GM12878 (cell line): Measurements from ENCODE around the gene PROM1. TPM values are rescaled to one million over a fixed set of nuclear protein-coding genes. Genes with fewer than 3 reads are reported as not detected.

Experiments used
- ATAC-seq: fragments of 200-7000 bp; cut with Tn5 transposase; 3 replicates; pipeline ENCODE4 v1.9.1; 2020; ENCODE audit warnings: mild to moderate bottlenecking, moderate library complexity
- BruUV-seq: library from RNA; stranded (reverse); fragments of 400-500 nt; replicated peaks from 2 replicates; lab custom pipeline; 2021; lab: Mats Ljungman, UMichigan
- CTCF ChIA-PET: fragments of 300-600 bp; sonication (Branson Sonifier 250); formaldehyde crosslinking; extraction: SDS; loops from one replicate; lab custom pipeline; 2021; ENCODE audit warnings: inconsistent platforms; lab: Yijun Ruan, JAX
- POLR2A ChIA-PET: fragments of 350-600 bp; formaldehyde crosslinking; extraction: SDS; loops from one replicate; lab custom pipeline; 2021; ENCODE audit warnings: inconsistent platforms; lab: Charles Lee
- RAD21 ChIA-PET: fragments of 300-600 bp; sonication (Branson Sonifier 250); formaldehyde crosslinking; loops from one replicate; lab custom pipeline; 2023; ENCODE audit warnings: antibody characterized with exemption; ENCODE audit not compliant: unreplicated experiment; lab: Charles Lee
- SMC1A ChIA-PET: fragments of 300-600 bp; sonication (Branson Sonifier 250); formaldehyde crosslinking; loops from one replicate; lab custom pipeline; 2023; ENCODE audit not compliant: unreplicated experiment, uncharacterized antibody; lab: Charles Lee
- DNase-seq: peaks from one replicate; pipeline ENCODE4 v3.0.0-alpha.2; 2011; ENCODE audit warnings: low read depth, low spot score
- FAIRE-seq: peaks from 3 replicates; lab custom pipeline; 2011; peaks lifted over from hg19 to GRCh38; lab: Jason Lieb, UNC
- H2AFZ ChIP-seq: 2 replicates; pipeline ENCODE4 v1.6.0; 2011; ENCODE audit warnings: low read depth, low read length, control low read depth; ENCODE audit not compliant: control insufficient read depth
- H3K27ac ChIP-seq: 2 replicates; pipeline ENCODE4 v1.5.1; 2011; ENCODE audit warnings: control low read depth; ENCODE audit not compliant: control insufficient read depth, insufficient read depth
- H3K27me3 ChIP-seq, 2 experiments: replicated peaks in 1 of 2; 2 replicates each; pipeline versions ENCODE4 v1.6.0 to v1.6.1; 2011; ENCODE audit warnings: low read length in 1 of 2; ENCODE audit not compliant: control insufficient read depth in 2 of 2, insufficient read depth in 2 of 2
- H3K36me3 ChIP-seq, 2 experiments: 2 replicates each; pipeline ENCODE4 v1.5.1; 2011; ENCODE audit warnings: low read length in 1 of 2; ENCODE audit not compliant: control insufficient read depth in 2 of 2, insufficient read depth in 2 of 2
- H3K4me1 ChIP-seq: 2 replicates; pipeline ENCODE4 v1.6.1; 2011; ENCODE audit warnings: mild to moderate bottlenecking, low read length, moderate library complexity, mixed read lengths; ENCODE audit not compliant: control insufficient read depth, insufficient read depth
- H3K4me2 ChIP-seq: 2 replicates; pipeline ENCODE4 v1.6.0; 2011; ENCODE audit warnings: control low read depth; ENCODE audit not compliant: control insufficient read depth, insufficient read depth
- H3K4me3 ChIP-seq: fragments of 200-600 bp; sonication (generic); 2 replicates; pipeline ENCODE4 v1.5.1; 2016
- H3K79me2 ChIP-seq: 2 replicates; pipeline ENCODE4 v1.6.0; 2011; ENCODE audit warnings: low read length; ENCODE audit not compliant: control insufficient read depth, insufficient read depth
- H3K9ac ChIP-seq: 2 replicates; pipeline ENCODE4 v1.8.0; 2011; ENCODE audit warnings: low read length, control low read depth, mixed read lengths; ENCODE audit not compliant: control insufficient read depth, insufficient read depth
- H3K9me3 ChIP-seq: replicated peaks from 3 replicates; pipeline ENCODE4 v1.5.1; 2011; ENCODE audit warnings: mild to moderate bottlenecking, low read length; ENCODE audit not compliant: control insufficient read depth, insufficient read depth
- H4K20me1 ChIP-seq: 2 replicates; pipeline ENCODE4 v1.6.0; 2011; ENCODE audit not compliant: control insufficient read depth, insufficient read depth
- CBX3 ChIP-seq: fragments of 200-600 bp; sonication (generic); IDR thresholded peaks from 2 replicates; pipeline ENCODE4 v1.6.1; 2016; ENCODE audit warnings: low read depth, borderline replicate concordance
- ELK1 ChIP-seq: IDR thresholded peaks from 2 replicates; pipeline ENCODE4 v1.6.1; 2012; ENCODE audit warnings: low read depth, low read length, improper control_type of control experiment
- KAT2A ChIP-seq: conservative IDR thresholded peaks from 2 replicates; pipeline ENCODE4 v1.6.1; 2011; ENCODE audit warnings: low read depth, low read length; ENCODE audit not compliant: control insufficient read depth
- MEF2A ChIP-seq: IDR thresholded peaks from 2 replicates; pipeline ENCODE4 v1.6.1; 2011; ENCODE audit warnings: low read depth, mild to moderate bottlenecking, low read length, moderate library complexity; ENCODE audit not compliant: insufficient read depth
- MTA2 ChIP-seq: fragments of 450-650 bp; IDR thresholded peaks from 2 replicates; pipeline ENCODE4 v1.6.1; 2016; ENCODE audit warnings: low read depth, mild to moderate bottlenecking, moderate library complexity
- NFYB ChIP-seq: IDR thresholded peaks from 2 replicates; pipeline ENCODE4 v1.6.1; 2011; ENCODE audit warnings: low read depth, mild to moderate bottlenecking, low read length, improper control_type of control experiment, moderate library complexity; ENCODE audit not compliant: insufficient read depth
- PAX8 ChIP-seq: fragments of 450-650 bp; IDR thresholded peaks from 2 replicates; pipeline ENCODE4 v1.6.1; 2017; ENCODE audit warnings: mild to moderate bottlenecking, moderate library complexity
- POLR2AphosphoS5 ChIP-seq: IDR thresholded peaks from 2 replicates; pipeline ENCODE4 v1.6.1; 2011; ENCODE audit warnings: mild to moderate bottlenecking, low read length, inconsistent platforms
- RB1 ChIP-seq: fragments of 450-650 bp; formaldehyde crosslinking; IDR thresholded peaks from 2 replicates; pipeline ENCODE4 v1.6.1; 2017; ENCODE audit warnings: mild to moderate bottlenecking, borderline replicate concordance
- REST ChIP-seq: IDR thresholded peaks from 2 replicates; pipeline ENCODE4 v1.6.1; 2012; ENCODE audit warnings: mild to moderate bottlenecking, low read depth, low read length
- SIX5 ChIP-seq: IDR thresholded peaks from 2 replicates; pipeline ENCODE4 v1.6.1; 2011; ENCODE audit warnings: mild to moderate bottlenecking, low read depth, low read length, moderate library complexity; ENCODE audit not compliant: severe bottlenecking
- SMARCA5 ChIP-seq: fragments of 450-650 bp; IDR thresholded peaks from 2 replicates; pipeline ENCODE4 v1.6.1; 2017; ENCODE audit warnings: mild to moderate bottlenecking
- SUPT20H ChIP-seq: IDR thresholded peaks from 2 replicates; pipeline ENCODE4 v1.6.1; 2011; ENCODE audit warnings: low read depth, mild to moderate bottlenecking, low read length, moderate library complexity, borderline replicate concordance; ENCODE audit not compliant: control insufficient read depth
- TCF3 ChIP-seq: IDR thresholded peaks from 2 replicates; pipeline ENCODE4 v1.6.1; 2012; ENCODE audit warnings: low read depth, mild to moderate bottlenecking, low read length, borderline replicate concordance; ENCODE audit not compliant: insufficient read depth
- WRNIP1 ChIP-seq: IDR thresholded peaks from 2 replicates; pipeline ENCODE4 v1.6.1; 2011; ENCODE audit warnings: low read depth, low read length, improper control_type of control experiment, borderline replicate concordance
- in situ Hi-C: fragments of 300-500 bp; cut with MboI; formaldehyde crosslinking; loops from 9 replicates; pipeline ENCODE4 v1.14.3; 2018; ENCODE audit warnings: mixed read lengths
- intact Hi-C: fragments of 100-400 bp; cut with micrococcal nuclease; formaldehyde crosslinking; loops from one replicate; pipeline ENCODE4 v1.14.2; 2022; ENCODE audit not compliant: unreplicated experiment
- polyA plus RNA-seq, 11 experiments: library from polyadenylated mRNA; depleted of rRNA in 4 of 11; unstranded in 6 of 11; stranded (reverse) in 5 of 11; fragments of >200 nt; fragmentation: Nextera tagmentation in 4 of 11; fragmentation: Illumina TruSeq in 1 of 11; extraction: Ambion mirVana in 4 of 11; extraction: Trizol in 1 of 11; gene quantifications; 1 replicate in 1 of 11; 2 replicates in 10 of 11; pipeline versions ENCODE4 v1.2.1 to v1.2.3, GENCODE V29; 2011 to 2016; ENCODE audit warnings: inconsistent platforms in 2 of 11, missing spikeins in 2 of 11, low read depth in 1 of 11
- total RNA-seq, 4 experiments: library from RNA; depleted of rRNA in 3 of 4; stranded (reverse); fragments of >200 nt in 3 of 4; fragmentation: Illumina TruSeq in 1 of 4; extraction: Trizol in 1 of 4; gene quantifications; 2 replicates each; pipeline versions ENCODE4 v1.2.1 to v1.2.3, GENCODE V29; 2013 to 2021
- TF ChIP-seq, protein P1 (sequence below): fragments of 150-350 bp; IDR thresholded peaks from 2 replicates; pipeline ENCODE4 v1.6.1; 2016; ENCODE audit warnings: low read depth, low read length

PROM1 gene
- total and polyA plus RNA-seq, 10 of the 15 experiments (the other 5 are each of a cell fraction or from before 2014, with no cell fraction given): 0.08 to 0.31 (median 0.18) TPM; not detected in 7

- FAIRE-seq (no peak), ATAC-seq (no peak), DNase-seq (no peak)
- SMC1A ChIA-PET: no interaction called here
- no peaks in the 10 kb centered on the region for H3K36me3 ChIP-seq
- no peak overlapping the region for H3K27ac ChIP-seq
- no peaks in the 10 kb centered on the region for H3K27me3 ChIP-seq
- no peaks in the 10 kb centered on the region for H3K9me3 ChIP-seq
- no peaks in the 10 kb centered on the region for H3K4me1 ChIP-seq
- RAD21 ChIA-PET: no interaction called here
- in situ Hi-C loops: no loop called here
- CTCF ChIA-PET: interaction anchor here (1.4 kb wide), 1 partner anchor 88 kb away, joined by 3 read pairs; no protein-coding TSS in a partner anchor
- POLR2A ChIA-PET: no interaction called here
- no peak overlapping the region for H3K4me3 ChIP-seq
- H2AFZ ChIP-seq: no peak overlapping the region
- TF ChIP-seq CBX3: no peak
- no peak for TF ChIP-seq TCF3
- TF ChIP-seq SUPT20H: no peak
- TF ChIP-seq SMARCA5: no peak
- no peak for TF ChIP-seq ELK1
- no peak for TF ChIP-seq REST
- TF ChIP-seq POLR2AphosphoS5: no peak
- TF ChIP-seq KAT2A: no peak
- no peak for TF ChIP-seq MEF2A
- no peak for TF ChIP-seq PAX8
- no peak for TF ChIP-seq SIX5
- TF ChIP-seq RB1: no peak
- no peak for TF ChIP-seq WRNIP1
- TF ChIP-seq NFYB: no peak
- TF ChIP-seq MTA2: no peak
- TF ChIP-seq, protein P1, sequence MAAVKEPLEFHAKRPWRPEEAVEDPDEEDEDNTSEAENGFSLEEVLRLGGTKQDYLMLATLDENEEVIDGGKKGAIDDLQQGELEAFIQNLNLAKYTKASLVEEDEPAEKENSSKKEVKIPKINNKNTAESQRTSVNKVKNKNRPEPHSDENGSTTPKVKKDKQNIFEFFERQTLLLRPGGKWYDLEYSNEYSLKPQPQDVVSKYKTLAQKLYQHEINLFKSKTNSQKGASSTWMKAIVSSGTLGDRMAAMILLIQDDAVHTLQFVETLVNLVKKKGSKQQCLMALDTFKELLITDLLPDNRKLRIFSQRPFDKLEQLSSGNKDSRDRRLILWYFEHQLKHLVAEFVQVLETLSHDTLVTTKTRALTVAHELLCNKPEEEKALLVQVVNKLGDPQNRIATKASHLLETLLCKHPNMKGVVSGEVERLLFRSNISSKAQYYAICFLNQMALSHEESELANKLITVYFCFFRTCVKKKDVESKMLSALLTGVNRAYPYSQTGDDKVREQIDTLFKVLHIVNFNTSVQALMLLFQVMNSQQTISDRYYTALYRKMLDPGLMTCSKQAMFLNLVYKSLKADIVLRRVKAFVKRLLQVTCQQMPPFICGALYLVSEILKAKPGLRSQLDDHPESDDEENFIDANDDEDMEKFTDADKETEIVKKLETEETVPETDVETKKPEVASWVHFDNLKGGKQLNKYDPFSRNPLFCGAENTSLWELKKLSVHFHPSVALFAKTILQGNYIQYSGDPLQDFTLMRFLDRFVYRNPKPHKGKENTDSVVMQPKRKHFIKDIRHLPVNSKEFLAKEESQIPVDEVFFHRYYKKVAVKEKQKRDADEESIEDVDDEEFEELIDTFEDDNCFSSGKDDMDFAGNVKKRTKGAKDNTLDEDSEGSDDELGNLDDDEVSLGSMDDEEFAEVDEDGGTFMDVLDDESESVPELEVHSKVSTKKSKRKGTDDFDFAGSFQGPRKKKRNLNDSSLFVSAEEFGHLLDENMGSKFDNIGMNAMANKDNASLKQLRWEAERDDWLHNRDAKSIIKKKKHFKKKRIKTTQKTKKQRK: no peak
- no peak overlapping the region for H3K9ac ChIP-seq
- H3K79me2 ChIP-seq: no peaks in the 10 kb centered on the region
- no peak overlapping the region for H3K4me2 ChIP-seq
- no peaks in the 10 kb centered on the region for H4K20me1 ChIP-seq
- intact Hi-C loops: no loop called here
- no TSS peak for BruUV-seq
Observed at GRCh38 chr4:16110199-16110598, 26.4 kb upstream of the PROM1 start.
